HFFc6 (cell line): ENCODE results near the gene ISY1. TPM values are rescaled to one million over a fixed set of nuclear protein-coding genes. Genes with fewer than 3 reads are reported as not detected.

Source experiments
- DNase-seq: peaks from one replicate; pipeline ENCODE4 v3.0.0-alpha.2; 2018
- H3K27ac Mint-ChIP-seq: 2 replicates; pipeline ENCODE4 v1.8.0; 2020; ENCODE audit warnings: mild to moderate bottlenecking, mixed read lengths
- H3K27me3 Mint-ChIP-seq: 2 replicates; pipeline ENCODE4 v1.8.0; 2021; ENCODE audit warnings: mild to moderate bottlenecking, moderate library complexity, mixed read lengths; ENCODE audit not compliant: insufficient read depth
- H3K36me3 Mint-ChIP-seq: 2 replicates; pipeline ENCODE4 v1.8.0; 2021; ENCODE audit warnings: low read depth, mixed read lengths
- H3K4me1 Mint-ChIP-seq: 2 replicates; pipeline ENCODE4 v1.8.0; 2020; ENCODE audit warnings: low read depth, mixed read lengths
- H3K4me3 Mint-ChIP-seq: 2 replicates; pipeline ENCODE4 v1.8.0; 2020; ENCODE audit warnings: mild to moderate bottlenecking, moderate library complexity, mixed read lengths
- H3K9me3 Mint-ChIP-seq: 2 replicates; pipeline ENCODE4 v1.8.0; 2020; ENCODE audit warnings: mild to moderate bottlenecking, mixed read lengths
- total RNA-seq, 6 experiments: library from RNA; stranded (reverse); fragmentation: NEBNext Ultra II Directional; extraction: Animal tissue kit (Norgen Biotek cat#: 25700); gene quantifications; 2 replicates in 1 of 6; 3 replicates in 5 of 6; pipeline ENCODE4 v1.2.3, GENCODE V29; 2021
- TF ChIP-seq, protein P1 (sequence below): fragments of 200-600 bp; sonication (generic); IDR thresholded peaks from 2 replicates; pipeline ENCODE4 v1.5.0; 2021; ENCODE audit warnings: antibody characterized with exemption, mild to moderate bottlenecking

Gene ISY1
- total RNA-seq, 6 experiments from 2014 or later, result 34.6 to 50.6 (median 42.2) TPM

DNA sequence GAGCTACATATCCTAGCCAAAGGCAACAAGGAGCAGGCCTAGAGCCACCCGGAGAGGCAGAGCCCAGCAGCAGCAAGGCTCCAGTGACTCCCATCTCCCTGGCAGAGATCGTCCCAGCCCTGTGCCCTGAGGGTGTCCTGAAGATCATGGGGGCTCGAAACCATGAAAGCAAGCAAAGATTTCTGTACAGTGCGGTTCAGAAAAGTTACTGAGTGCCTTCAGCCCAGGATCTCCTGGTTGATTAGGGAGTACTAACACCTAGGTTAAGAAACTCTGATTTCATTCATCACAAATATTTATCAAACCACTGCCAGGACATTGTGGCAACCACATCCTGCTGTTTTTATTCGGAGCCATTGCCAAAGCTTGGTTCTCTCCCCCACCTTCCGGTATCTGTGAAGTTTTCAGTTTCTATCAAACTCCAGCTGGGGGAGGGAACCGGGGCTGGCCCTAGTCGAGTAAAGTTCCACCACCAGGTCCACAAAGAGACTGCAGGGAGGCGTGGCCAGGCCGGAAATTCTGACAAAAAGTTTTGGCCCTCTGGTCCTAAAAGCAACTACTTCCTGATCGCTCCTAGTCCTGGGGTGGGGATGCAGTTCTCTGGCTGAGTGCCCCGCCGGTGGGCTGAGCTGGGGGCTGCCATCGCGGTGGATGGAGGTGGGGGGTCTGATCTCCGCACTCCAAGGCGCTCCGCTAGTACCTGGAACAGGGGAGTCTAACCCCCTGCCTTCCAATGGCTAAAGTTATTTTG lies 40.4 kb downstream of the ISY1 start:
- peaks cover 57% of the 10 kb centered on the region for H3K4me1 Mint-ChIP-seq
- TF ChIP-seq, protein P1, sequence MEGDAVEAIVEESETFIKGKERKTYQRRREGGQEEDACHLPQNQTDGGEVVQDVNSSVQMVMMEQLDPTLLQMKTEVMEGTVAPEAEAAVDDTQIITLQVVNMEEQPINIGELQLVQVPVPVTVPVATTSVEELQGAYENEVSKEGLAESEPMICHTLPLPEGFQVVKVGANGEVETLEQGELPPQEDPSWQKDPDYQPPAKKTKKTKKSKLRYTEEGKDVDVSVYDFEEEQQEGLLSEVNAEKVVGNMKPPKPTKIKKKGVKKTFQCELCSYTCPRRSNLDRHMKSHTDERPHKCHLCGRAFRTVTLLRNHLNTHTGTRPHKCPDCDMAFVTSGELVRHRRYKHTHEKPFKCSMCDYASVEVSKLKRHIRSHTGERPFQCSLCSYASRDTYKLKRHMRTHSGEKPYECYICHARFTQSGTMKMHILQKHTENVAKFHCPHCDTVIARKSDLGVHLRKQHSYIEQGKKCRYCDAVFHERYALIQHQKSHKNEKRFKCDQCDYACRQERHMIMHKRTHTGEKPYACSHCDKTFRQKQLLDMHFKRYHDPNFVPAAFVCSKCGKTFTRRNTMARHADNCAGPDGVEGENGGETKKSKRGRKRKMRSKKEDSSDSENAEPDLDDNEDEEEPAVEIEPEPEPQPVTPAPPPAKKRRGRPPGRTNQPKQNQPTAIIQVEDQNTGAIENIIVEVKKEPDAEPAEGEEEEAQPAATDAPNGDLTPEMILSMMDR, result peak; percentile 41
- peak overlapping the region; percentile 87 for H3K27ac Mint-ChIP-seq
- H3K4me3 Mint-ChIP-seq, result peak overlapping the region; percentile 91
- no peaks in the 10 kb centered on the region for H3K9me3 Mint-ChIP-seq
- DNase-seq, result peak; percentile 90
- no peaks in the 10 kb centered on the region; the same call in 1 of the 2 replicates for H3K36me3 Mint-ChIP-seq
- no peaks in the 10 kb centered on the region; the same call in 1 of the 2 replicates for H3K27me3 Mint-ChIP-seq

DNA sequence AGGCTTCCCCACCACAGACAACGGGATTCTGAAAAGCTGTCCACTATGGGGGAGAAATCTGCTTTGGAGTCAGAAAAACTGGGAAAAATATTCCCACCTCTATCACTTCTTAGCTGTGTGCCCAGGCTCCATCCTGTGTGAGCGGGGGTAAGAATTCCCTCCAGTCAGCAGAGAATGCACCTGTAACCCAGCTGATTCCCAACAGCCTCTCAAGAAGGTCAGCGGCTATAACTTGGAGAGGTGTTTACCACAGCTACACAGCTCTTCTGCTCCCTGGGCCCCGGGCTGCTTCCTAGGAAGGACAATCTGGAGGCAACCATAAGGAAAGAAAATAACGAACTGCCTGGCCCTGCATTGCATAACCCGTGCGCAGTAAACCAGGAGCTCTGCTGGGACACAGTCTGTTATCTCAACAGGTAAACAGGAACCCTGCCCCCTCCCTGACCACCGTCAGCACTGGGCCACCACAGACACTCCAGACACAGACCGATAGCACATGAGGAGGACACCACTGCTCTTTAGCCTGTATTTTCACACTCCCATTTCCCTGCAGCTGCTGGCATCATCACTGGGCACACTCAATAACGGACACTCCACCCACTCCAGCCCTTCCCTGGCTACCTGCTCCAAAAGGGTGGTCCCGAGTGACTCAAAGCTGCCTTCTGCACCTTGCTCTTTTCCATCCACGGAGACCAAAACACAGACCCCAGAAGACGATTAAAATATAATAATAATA lies 41.3 kb downstream of the ISY1 start:
- DNase-seq, result no peak
- Mint-ChIP-seq H3K27me3 (no peaks in the 10 kb centered on the region; the same call in 1 of the 2 replicates), H3K9me3 (no peaks in the 10 kb centered on the region), H3K36me3 (no peaks in the 10 kb centered on the region; the same call in 1 of the 2 replicates), H3K27ac (peak overlapping the region; percentile 87), H3K4me3 (peak overlapping the region; percentile 91), H3K4me1 (peaks cover 57% of the 10 kb centered on the region)
- TF ChIP-seq, protein P1, result no peak

DNA sequence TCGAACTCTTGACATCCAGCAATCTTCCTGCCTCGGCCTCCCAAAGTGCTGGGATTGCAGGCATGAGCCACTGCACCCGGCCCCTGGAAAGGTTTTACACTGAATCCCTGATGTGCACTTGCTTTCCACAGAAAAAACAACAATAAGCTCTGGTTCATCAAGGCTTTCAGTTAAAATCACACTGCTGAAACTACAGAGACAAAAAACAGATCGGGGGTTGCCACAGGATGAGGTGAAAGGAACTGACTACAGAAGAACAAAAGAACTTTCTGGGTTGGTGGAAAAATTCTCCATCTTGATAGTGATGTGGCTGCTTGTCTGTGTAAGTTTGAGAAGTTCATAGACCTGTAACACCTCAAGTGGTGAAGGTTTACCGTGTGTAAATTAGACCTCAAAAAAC lies 42.1 kb downstream of the ISY1 start:
- TF ChIP-seq, protein P1, result no peak
- Mint-ChIP-seq H3K27me3 (no peaks in the 10 kb centered on the region; the same call in 1 of the 2 replicates), H3K4me1 (peaks cover 56% of the 10 kb centered on the region), H3K36me3 (no peaks in the 10 kb centered on the region; the same call in 1 of the 2 replicates), H3K9me3 (no peaks in the 10 kb centered on the region), H3K4me3 (peak overlapping the region; percentile 91), H3K27ac (no peak overlapping the region)
- DNase-seq, result no peak

DNA sequence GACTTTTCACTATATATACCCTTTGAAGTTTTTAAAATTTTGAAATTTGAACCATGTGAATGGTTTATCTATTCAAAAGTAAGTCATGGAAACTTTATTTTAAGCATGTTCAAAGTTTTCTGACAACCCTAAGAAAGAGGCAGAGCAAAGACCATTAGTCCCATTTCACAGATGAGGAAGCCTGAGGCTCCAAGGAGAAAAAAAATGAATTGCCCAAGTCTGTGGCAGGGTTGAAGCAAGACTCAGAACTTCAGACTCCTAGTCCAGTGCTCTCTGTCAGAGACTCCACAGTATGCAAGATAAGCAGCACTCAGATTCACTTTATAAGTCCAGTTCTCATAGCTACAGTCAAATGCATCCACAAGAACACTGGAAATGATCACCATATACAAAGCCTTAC lies 43.7 kb downstream of the ISY1 start:
- Mint-ChIP-seq H3K9me3 (no peaks in the 10 kb centered on the region), H3K4me1 (peaks cover 42% of the 10 kb centered on the region), H3K27me3 (no peaks in the 10 kb centered on the region), H3K36me3 (no peaks in the 10 kb centered on the region; the same call in 1 of the 2 replicates), H3K4me3 (no peak overlapping the region), H3K27ac (no peak overlapping the region)
- TF ChIP-seq, protein P1, result no peak
- DNase-seq, result no peak

DNA sequence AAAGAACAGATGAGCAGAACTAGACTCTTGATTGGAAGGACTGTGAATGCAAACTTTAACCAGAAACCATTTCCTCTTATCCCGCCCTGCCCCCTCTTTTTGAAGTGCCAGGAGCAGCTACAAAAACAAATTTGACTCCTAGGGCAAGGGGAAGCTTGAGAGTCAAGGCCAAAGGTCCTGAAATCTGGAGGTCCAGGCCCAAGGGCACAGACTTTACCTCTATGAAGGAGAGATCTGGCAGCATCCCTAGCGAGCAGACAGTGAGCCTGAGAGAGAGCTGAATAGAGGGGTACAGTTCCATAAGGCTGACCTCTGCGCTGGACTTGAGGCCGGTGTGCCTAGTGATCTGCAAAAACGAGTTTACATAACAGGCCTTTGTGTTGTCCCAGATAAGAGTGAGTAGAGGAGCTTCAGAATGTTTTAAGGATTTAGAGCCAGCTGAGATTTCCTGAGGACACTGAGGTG lies 44.3 kb downstream of the ISY1 start:
- TF ChIP-seq, protein P1, result no peak
- no peaks in the 10 kb centered on the region; the same call in 1 of the 2 replicates for H3K36me3 Mint-ChIP-seq
- H3K27ac Mint-ChIP-seq, result no peak overlapping the region
- H3K9me3 Mint-ChIP-seq, result no peaks in the 10 kb centered on the region
- peaks cover 42% of the 10 kb centered on the region for H3K4me1 Mint-ChIP-seq
- no peak for DNase-seq
- no peak overlapping the region for H3K4me3 Mint-ChIP-seq
- H3K27me3 Mint-ChIP-seq, result no peaks in the 10 kb centered on the region
